NCI-H748 (cell line): ENCODE results near the gene TRIM9.

ENCODE experiments used
- DNase-seq: peaks from one replicate; lab custom pipeline; 2025; ENCODE audit not compliant: unreplicated experiment; lab: John Stamatoyannopoulos, UW

Gene TRIM9

DNA sequence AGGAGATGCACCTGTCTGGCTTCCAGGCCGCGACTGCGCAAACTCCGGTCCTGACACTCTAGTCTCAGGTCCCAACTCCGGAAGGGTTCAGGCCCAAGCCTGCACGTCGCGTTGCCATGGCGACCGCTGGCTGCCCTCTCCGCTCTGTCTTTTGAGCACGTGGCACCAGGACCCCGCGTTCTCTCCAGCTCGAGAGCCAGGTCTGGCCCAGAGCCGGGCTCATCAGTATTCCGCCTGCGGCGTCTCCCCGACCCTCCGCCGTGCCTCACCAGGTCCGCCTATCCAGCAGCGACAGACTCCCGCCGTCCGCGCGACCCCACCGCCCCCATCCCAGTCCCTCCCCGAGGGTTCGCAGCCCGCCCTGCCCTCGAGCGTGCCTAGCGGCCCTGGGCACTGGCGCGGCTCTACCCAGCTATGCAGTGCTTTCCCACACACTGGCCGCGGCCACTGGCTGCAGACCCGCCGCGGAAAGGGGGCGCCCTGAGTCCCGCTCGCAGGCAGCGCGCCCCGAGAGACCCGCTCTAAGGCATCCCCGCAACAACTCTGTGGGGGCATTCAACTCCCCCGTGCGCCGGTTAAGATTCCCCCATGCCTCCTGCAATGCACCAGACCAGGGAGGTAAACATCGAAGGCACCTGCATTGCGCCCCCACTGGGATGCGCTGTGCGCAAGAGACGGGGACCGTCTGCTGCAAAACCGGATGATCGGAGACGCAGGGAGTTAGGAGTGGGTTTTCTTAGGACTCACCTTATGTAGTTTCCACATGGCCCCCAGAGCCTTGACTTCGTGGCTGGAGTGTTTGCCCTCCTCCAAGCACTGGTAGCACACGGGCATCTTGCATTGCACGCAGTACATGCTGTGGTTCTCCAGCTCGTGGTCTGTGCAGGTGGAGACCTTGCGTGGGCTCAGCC is 1.3 kb downstream of the TRIM9 start:
- DNase-seq, result peak; percentile 97

DNA sequence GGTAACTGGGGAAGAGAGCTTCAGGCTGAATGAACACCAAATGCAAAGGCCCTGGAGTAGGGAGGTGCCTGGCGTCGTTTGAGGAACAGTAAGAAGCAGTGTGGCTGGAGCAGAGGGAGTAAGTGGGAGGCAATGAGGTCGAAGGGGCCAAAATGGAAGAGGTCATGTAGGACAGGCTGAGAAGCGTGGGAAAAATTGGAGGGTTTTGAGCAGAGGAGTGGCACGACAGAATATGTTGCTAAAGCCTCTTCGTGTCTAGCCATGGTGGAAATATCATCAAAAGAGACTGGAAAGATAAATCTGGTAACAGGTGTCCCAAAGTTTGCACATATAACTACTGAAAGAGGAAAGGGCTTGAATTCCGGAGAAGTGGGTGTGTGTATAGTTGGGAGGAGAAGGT is 1.9 kb downstream of the TRIM9 start:
- peak; percentile 45 for DNase-seq

DNA sequence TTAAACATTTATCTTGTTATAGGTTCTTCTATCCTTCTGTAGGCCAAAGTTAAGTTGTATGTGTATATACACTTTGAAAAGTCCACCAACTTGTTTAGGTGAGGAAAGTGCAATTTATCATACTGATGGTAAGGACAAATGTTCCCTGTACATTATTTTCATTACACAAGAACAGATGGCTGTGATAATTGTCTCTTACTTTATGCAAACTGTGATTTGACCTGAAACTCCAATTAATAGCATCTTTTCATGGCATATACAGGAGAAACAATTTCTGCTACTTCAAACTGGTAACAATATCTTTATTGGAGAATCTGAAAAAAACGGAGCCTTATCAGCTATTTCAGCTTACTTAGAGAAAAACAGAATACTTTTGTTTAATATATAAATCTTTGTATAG is 5.6 kb downstream of the TRIM9 start:
- no peak for DNase-seq

DNA sequence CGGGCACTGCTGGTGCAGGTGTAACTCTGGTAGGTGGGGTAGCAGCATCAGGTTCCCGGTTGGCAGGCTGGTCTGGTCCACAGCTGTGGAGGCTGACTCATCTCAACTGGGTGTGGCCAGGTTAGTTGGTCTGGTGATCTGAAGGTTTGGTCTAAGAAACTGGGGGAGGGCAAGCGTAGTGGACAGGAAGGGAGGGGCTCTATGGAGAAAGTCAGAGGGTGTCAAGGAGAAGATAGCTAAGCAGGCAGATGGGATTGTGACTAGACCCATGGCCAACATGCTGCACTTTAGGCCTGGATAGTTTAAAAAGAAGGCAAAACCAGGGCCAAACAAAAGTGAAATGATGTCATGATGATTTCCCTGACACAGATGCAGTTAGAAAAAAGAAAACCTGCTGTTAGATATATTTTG is 7.9 kb downstream of the TRIM9 start:
- peak; percentile 71 for DNase-seq

DNA sequence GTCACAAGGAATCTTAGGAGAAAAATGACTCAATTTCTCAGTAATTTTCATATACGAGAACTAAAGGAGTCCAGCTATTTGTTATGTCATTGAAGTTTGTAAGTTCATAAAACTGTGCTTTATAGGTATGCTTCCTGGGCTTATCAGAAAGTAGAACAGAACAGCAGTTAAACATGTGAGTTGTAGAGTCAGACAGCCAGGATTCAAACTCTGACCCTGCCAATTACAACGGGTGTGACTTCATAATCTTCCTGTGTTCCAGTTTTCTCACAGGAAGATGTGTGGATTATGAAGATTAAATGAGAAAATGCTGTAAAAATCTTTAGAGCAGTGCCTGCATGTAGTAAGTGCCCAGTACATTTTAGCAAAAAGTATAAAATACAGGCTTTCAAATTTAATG is 8.9 kb downstream of the TRIM9 start:
- no peak for DNase-seq

DNA sequence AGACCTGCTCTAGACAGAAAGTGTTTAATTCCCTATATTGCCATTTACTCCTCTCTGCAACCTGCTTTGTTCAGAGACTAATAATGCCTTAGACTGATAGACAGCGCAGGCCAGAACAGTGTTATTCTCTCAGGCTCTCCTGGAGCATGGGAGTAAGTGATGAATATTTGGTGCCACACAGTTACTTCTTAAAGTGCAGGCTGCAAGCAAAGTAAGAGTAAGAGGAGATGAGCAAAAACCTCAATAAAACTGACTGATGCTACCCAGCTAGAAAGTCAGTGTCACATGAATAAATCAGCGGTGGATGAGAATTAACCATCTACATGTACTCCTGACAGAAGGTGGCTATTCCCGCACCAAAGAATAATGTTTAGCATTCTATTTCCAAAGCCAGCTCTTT is 9.9 kb downstream of the TRIM9 start:
- no peak for DNase-seq

DNA sequence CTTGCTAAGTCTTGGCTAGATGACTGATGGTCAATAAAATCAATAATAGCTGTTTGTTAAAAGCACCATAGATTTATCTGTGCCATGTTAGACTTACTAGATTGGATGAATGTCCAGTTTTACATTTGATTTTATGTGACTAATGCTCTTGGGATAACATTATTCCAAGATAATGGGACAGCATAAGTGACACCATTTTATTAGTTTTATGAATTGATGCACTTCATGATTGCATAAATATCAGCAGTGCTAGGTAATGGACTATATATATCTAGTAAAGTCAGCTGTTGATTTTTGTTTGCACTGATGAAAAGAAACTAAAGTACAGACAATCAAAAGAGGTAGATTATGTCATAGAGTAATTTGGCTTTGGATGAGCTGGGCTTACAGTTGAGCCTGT is 10.4 kb downstream of the TRIM9 start:
- DNase-seq, result no peak

DNA sequence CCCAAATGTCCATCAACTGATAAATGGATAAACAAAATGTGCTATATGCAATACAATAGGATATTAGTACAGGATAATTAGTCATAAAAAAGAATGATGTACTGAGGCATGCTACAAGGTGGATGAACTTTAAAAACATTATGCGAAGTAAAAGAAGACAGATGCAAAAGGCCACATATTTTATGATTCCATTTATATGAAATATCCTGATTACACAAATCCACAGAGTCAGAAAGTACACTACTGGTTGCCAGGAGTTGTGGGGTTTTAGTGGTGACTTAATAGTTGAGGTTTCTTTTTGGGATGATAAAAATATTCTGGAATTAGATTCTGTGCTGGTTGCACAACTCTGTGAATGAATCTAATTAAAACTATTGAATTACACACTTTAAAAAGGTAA is 12.6 kb downstream of the TRIM9 start:
- no peak for DNase-seq

DNA sequence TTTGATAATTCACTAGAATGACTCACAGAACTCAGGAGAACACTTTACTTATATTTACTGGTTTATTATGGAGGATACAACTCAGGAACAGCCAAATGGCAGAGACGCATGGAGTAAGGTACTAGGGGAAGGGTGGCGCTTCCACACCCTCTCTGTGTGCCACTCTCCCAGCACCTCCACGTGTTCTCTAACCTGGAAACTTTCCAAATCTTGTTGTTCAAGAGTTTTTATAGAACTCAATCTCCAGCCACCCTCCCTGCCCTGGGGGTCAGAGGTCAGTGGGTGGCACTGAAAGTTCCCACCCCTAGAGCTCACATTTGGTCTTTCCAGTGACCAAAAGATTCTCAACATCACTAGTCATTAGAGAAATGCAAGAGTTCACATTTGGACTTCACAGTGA is 13.2 kb downstream of the TRIM9 start:
- DNase-seq, result no peak

DNA sequence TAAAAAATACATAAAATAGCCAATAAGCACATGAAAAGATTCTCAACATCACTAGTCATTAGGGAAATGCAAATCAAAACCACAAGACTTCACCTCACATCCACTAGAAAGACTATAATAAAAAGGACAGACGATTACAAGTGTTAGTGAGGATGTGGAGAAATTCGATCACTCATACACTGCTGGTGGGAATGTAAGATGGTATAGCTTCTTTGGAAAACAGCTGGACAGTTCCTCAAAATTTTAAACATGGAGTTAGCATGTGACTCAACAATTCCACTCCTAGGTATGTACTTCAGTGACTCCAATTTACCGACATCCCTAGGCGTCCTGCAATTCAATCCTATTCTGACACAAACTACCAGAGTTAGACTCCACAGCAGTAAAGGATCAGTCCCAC is 13.7 kb downstream of the TRIM9 start:
- no peak for DNase-seq

DNA sequence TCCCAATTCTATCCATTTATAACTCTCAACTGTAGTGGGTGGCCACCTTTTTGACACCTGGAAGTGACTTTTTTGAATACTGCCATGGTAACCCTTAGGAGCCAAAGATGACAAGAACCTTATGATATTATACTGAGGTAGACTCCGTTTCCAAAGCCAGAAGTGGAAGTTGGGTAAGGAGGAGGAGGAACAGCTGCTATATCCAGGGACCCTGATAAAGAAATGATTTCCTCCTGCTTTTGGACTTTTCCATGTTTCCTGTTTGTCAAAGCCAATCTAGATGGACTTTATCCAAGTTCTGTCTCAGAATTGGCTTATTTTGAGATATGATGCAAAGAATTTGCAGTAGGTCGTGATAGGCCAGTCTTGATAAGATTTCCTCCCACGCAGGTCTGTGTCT is 14.3 kb downstream of the TRIM9 start:
- no peak for DNase-seq

DNA sequence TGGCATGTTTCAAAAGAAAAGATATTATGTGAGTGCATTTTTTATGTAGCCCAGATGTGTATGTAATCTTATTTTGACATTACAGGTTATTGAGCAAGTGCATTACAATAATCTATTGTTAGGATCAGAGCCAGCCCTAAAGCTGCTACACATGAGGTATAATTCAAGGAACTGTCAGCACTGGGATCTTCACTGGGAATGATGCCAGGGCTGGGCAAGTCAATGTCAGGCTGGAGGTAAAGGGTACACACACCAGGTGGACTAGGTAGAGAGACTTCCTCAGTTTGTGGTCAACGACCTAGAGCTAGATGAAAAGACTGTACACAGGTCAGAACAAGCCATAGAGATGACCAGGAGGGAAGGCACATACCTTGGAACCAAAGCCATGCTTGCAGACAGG is 15.4 kb downstream of the TRIM9 start:
- DNase-seq, result peak; percentile 14

DNA sequence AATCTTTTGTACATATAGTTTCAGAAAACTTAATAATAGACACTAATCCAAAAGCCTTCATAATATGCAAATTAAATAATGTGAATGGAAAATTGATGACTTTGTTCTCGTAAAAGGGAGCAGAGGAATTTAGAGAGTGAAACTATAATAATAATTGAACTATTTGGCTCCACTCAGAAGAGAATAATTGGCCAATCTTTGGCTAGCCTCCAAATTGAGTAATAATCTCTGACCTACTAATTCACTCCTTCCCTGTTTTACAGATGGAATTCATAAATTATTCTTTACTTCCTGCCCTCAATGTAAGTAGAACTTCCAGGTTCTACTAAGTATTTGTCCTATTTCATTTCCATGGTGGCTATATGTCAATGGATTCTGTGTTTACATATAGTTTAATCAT is 15.8 kb downstream of the TRIM9 start:
- no peak for DNase-seq

DNA sequence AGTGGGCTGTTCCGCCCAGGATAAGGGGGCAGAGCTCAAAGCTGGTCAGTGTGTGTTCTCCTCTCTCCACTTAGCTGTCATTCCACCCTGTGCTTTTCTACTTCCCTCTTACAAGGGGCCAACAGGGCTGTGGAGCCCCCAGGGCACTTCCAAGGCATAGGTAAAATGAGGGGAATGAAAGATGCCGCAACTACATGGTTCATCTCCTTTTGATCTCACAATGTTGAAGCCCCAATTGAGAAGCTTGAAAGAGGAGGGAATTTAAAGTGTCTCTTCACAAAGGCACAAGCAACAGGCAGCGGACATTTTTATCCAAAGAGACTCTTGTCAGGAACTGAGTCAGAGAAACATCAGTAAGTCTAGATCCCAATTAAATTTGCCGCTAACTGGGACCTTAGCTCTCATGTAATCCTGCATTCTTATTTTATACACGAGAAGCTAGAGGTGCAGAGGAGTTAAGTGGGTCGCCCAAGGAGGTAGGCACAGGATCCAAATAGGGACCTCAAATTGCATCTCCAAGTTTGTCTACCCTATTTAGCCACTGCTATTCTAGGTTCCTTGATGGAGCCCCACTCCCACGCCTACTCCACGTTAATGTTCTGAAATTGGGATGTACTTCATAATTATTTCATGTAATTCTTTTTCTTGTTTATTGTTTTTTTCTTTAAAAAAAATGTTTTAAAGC is 20.1 kb downstream of the TRIM9 start:
- DNase-seq, result no peak

DNA sequence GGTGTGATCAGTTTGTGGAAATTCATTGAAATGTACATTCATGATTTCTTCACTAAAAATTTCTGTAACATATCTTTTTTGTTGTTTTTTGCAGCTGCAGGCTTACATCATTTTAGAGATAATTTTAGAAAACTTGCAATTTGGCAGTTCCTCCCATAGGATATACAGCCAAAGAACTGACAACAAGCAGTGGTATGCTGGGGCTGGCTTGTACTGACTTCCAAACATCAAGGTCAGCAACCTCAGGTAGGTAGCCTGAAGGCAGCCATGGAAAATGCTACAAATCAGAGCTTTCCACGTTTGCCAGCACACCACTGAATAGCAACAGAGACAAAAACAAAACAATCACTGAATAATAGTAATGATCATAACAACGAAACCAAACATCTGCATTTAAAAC is 21.2 kb downstream of the TRIM9 start:
- DNase-seq, result no peak

DNA sequence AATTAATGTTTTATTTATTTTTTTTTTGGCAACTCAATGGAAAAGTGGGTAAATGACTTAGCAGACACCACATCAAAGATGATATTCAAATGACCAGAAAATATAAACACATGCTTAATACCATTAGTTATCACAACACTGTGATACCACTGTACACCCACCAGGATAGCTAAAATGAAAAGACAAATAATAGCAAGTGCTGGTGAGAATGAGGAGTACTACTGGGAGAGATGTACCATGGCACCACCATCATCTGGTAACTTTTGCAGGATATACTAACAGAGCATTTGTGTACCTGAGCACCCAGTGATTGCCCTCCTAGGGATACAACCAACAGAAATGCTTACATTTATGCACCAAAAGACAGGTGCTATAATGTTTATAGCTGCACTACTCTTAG is 21.9 kb downstream of the TRIM9 start:
- DNase-seq, result no peak

DNA sequence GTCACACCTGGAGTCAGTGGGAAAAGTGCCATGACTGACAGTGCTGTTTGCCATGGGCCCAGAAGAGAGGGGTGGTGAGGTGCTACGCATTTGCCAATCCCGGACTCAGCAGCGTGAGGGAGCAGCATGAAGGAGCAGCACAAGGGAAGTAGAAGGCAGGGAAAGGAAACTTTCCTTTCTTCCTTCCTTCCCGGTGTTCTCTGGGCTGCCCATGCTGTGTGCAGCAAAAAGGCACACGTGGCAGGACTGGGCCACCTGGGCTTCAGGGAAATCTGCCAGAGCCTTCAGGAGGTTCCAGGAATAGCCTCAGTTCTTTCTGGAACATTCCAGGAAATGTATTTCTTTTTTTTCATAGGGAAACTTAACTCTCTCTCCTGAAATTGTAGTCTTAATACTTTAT is 23.0 kb downstream of the TRIM9 start:
- no peak for DNase-seq

DNA sequence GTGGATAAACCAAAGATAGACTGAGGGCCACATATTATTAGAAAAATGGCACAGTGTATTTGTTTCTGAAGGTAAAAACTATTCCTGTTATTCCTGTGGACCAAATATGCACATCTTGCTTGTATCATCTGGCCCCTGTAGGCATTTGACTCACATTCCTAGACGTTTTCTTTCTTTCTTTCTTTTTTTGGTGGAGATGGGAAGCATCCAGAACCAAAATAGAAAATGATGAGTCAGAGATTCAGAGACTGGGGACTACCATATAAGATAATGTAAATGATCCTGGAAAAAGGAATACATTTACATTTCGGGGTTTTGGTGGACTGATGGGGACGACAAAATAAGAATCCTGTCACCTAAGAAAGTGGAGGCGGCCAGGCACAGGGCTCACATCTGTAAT is 24.2 kb downstream of the TRIM9 start:
- no peak for DNase-seq

DNA sequence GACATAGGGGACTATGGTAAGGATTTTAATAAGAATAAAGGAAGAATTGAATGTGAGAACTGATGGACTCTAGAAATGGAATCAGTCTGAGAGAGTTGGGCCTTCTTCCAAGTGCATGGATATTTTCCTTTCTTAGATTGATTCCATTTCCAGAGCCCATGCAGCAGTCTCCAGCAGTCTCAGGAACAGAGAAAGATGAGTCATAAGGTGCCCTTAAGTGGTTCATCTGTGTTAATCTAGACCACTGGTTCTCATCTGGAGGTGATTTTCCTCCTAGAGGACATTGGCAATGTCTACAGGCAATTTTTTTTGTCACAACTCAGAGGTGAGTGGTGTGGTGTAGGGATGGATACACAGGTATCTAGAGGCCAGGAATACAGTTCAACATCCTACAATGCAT is 25.9 kb downstream of the TRIM9 start:
- DNase-seq, result no peak

DNA sequence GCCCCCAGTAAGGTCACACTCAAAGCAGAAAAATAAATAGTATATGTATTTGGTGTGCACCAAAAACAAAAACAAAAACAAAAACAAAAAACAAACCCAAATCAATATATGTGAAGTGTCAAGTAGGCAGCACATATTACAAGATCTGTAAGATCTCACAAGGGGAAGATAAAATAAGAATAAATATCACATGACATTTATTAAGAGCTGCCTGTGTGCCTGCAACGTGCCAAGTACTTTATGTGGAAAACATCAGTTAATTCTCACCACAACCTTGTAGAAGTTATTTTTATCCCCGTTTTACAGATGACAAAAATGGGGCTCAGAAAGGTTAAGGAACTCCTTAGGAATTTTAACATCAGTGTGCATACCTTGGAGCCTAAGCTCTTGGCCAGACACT is 26.6 kb downstream of the TRIM9 start:
- DNase-seq, result no peak

DNA sequence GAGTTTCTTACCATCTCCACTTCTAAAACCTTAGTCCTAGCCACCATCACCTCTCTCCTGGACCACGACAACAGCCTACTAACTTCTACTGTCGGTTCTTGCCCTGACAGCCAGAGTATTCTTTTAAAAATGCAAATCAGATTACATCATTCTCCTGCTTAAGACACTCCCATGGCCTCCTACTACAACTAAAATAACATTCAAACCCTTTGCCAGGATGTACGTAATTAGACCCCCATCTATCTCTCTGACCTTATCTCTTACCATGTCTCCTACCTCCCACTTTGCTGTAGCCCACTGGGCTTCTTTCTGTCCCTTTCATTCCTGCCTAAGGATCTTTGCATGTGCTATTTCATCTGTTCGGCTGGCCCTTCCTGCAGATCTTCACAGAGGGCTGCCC is 27.6 kb downstream of the TRIM9 start:
- DNase-seq, result no peak

DNA sequence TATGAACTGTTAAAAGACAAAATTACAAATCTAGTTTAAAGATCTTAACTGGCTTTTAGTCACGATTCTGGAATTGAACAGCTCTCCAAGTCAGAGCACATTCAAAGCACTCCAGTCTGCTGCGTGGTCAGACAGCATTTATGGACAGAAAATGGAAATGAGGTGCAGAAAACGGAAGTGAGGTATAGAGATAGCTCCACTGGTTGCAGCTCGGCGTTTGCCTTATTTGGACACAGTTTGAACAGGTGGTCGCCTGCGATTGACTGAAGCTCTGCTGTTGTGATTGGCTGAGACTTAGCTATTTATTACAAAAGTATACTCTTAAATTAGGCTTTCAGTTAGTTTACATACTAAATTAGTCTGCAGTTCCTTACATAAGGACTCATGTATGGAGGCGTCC is 28.3 kb downstream of the TRIM9 start:
- no peak for DNase-seq

DNA sequence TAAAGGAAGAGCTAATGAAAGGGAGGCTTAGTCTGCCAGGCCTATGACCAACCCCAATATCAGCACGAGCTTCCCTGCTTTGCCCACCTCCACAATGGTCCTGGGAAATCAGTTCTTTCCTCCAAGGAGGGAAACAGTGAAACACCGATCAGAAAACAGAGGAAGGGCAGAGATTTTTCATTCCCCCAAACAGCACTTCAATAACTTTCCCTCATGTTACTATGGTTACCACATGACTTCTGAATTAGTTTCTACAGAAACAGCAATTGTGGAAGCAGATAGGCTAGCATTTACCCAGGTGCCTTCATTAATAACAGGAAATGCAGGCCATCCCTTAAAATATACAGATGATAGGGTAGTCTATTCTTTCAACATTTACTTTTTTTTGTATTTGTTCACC is 35.9 kb downstream of the TRIM9 start:
- DNase-seq, result peak; percentile 9
